NCI-H526 treated with DMSO at 0.1 percent for 48 hours (cell line): ENCODE results near the gene ZNF462.

Experiments used
- DNase-seq: peaks from one replicate; lab custom pipeline; 2025; lab: John Stamatoyannopoulos, UW

Gene ZNF462

GRCh38 chr9:106929471-106930177 is 66.7 kb downstream of the ZNF462 start:
- no peak for DNase-seq

GRCh38 chr9:106930477-106930876 is 67.5 kb downstream of the ZNF462 start:
- DNase-seq, result no peak

- no peak for DNase-seq
These were observed 68.5 kb downstream of the ZNF462 start for GRCh38 chr9:106931466-106931865.

GRCh38 chr9:106932178-106932577 is 69.2 kb downstream of the ZNF462 start:
- DNase-seq, result no peak

GRCh38 chr9:106932675-106933074 is 69.7 kb downstream of the ZNF462 start:
- no peak for DNase-seq

- no peak for DNase-seq
These were observed 70.5 kb downstream of the ZNF462 start for GRCh38 chr9:106933470-106933869.

- DNase-seq, result no peak
These were observed 71.7 kb downstream of the ZNF462 start for GRCh38 chr9:106934442-106935238.

GRCh38 chr9:106936680-106937079 is 73.7 kb downstream of the ZNF462 start:
- DNase-seq, result no peak

GRCh38 chr9:106941916-106942315 is 79.0 kb downstream of the ZNF462 start:
- DNase-seq, result no peak

GRCh38 chr9:106945727-106946660 is 83.0 kb downstream of the ZNF462 start:
- no peak for DNase-seq

- DNase-seq, result no peak
These were observed 84.3 kb downstream of the ZNF462 start for GRCh38 chr9:106947106-106947900.

GRCh38 chr9:106953174-106953573 is 90.2 kb downstream of the ZNF462 start:
- DNase-seq, result no peak

GRCh38 chr9:106954558-106954957 is 91.6 kb downstream of the ZNF462 start:
- DNase-seq, result no peak

- no peak for DNase-seq
These were observed 92.2 kb downstream of the ZNF462 start for GRCh38 chr9:106954974-106955850.

- DNase-seq, result no peak
These were observed 94.0 kb downstream of the ZNF462 start for GRCh38 chr9:106956971-106957370.

- DNase-seq, result no peak
These were observed 96.1 kb downstream of the ZNF462 start for GRCh38 chr9:106958955-106959657.

- no peak for DNase-seq
These were observed 97.3 kb downstream of the ZNF462 start for GRCh38 chr9:106960258-106960657.

- no peak for DNase-seq
These were observed 98.7 kb downstream of the ZNF462 start for GRCh38 chr9:106961623-106962022.

- no peak for DNase-seq
These were observed 99.2 kb downstream of the ZNF462 start for GRCh38 chr9:106962122-106962521.
